ENCODE data around the gene ZFAND3.

Gene ZFAND3

GRCh38 chr6:37830225-37830624 lies 10.7 kb downstream of the ZFAND3 start:
- Histone ChIP-seq H3K9ac (ENCODE audit: insufficient read length, low read depth) (no peak overlapping the region), H3K9me3 (ENCODE audit: insufficient read depth, low read length) (no peaks in the 10 kb centered on the region), H3K4me1 (ENCODE audit: insufficient read depth, insufficient read length) (no peaks in the 10 kb centered on the region), H3K36me3 (ENCODE audit: insufficient read depth, insufficient read length, low read length) (peaks cover 7% of the 10 kb centered on the region), H3K27me3 (ENCODE audit: insufficient read depth, insufficient read length) (no peaks in the 10 kb centered on the region), H3K4me3 (ENCODE audit: insufficient read length, low read depth) (no peak overlapping the region)
- TF ChIP-seq ZNF274 (IDR thresholded peaks at IDR 0.05; ENCODE audit: low read depth, low read length) (no peak), SUZ12 (IDR thresholded peaks at IDR 0.05; ENCODE audit: extremely low read depth, insufficient read depth, insufficient read length) (no peak)
- DNase-seq (ENCODE audit: low read depth, low spot score): no peak

- no peaks in the 10 kb centered on the region for H3K27me3 ChIP-seq (ENCODE audit: insufficient read depth, insufficient read length)
- TF ChIP-seq YY1 (IDR thresholded peaks at IDR 0.05; ENCODE audit: insufficient read depth, insufficient read length) (no peak), SUZ12 (IDR thresholded peaks at IDR 0.05; ENCODE audit: extremely low read depth, insufficient read depth, insufficient read length) (no peak), ZNF274 (IDR thresholded peaks at IDR 0.05; ENCODE audit: low read depth, low read length) (no peak)
These were observed 11.9 kb downstream of the ZFAND3 start for GRCh38 chr6:37831457-37831856.

DNA sequence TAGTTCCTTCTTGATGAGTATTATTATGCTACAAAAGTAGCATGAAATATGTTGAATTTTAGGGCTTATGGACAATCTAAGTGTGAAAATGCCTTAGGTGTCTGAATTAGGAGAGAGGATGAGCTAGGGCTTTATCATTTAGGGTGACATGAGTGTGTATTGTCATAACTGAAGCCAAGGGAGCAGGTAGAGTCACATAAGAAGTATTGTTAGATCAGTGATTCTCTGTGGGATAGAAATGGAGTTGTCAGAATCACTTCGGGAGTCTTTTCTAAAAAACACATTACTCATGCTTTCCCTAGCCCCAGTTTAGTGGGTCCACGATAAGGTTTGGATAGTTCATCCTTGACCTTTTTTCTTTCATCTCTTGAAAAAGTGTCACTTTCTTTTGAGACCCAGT lies 16.4 kb downstream of the ZFAND3 start:
- Histone ChIP-seq H3K4me3 (ENCODE audit: insufficient read length, low read depth) (no peak overlapping the region), H3K4me1 (ENCODE audit: insufficient read depth, insufficient read length) (no peaks in the 10 kb centered on the region), H3K27me3 (ENCODE audit: insufficient read depth, insufficient read length) (no peaks in the 10 kb centered on the region), H3K9ac (ENCODE audit: insufficient read length, low read depth) (no peak overlapping the region), H3K9me3 (ENCODE audit: insufficient read depth, low read length) (no peaks in the 10 kb centered on the region), H3K36me3 (ENCODE audit: insufficient read depth, insufficient read length, low read length) (peaks cover 4% of the 10 kb centered on the region)
- DNase-seq (ENCODE audit: low read depth, low spot score): no peak
- TF ChIP-seq ZNF274 (IDR thresholded peaks at IDR 0.05; ENCODE audit: low read depth, low read length) (no peak), YY1 (IDR thresholded peaks at IDR 0.05; ENCODE audit: insufficient read depth, insufficient read length) (no peak), SUZ12 (IDR thresholded peaks at IDR 0.05; ENCODE audit: extremely low read depth, insufficient read depth, insufficient read length) (no peak)

More at GRCh38 chr6:37831457-37831856, 11.9 kb downstream of the ZFAND3 start:
- Histone ChIP-seq H3K4me1 (ENCODE audit: insufficient read depth, insufficient read length) (no peaks in the 10 kb centered on the region), H3K4me3 (ENCODE audit: insufficient read length, low read depth) (no peak overlapping the region), H3K9me3 (ENCODE audit: insufficient read depth, low read length) (no peaks in the 10 kb centered on the region), H3K36me3 (ENCODE audit: insufficient read depth, insufficient read length, low read length) (peaks cover 7% of the 10 kb centered on the region), H3K9ac (ENCODE audit: insufficient read length, low read depth) (no peak overlapping the region)
- no peak for DNase-seq (ENCODE audit: low read depth, low spot score)

DNA sequence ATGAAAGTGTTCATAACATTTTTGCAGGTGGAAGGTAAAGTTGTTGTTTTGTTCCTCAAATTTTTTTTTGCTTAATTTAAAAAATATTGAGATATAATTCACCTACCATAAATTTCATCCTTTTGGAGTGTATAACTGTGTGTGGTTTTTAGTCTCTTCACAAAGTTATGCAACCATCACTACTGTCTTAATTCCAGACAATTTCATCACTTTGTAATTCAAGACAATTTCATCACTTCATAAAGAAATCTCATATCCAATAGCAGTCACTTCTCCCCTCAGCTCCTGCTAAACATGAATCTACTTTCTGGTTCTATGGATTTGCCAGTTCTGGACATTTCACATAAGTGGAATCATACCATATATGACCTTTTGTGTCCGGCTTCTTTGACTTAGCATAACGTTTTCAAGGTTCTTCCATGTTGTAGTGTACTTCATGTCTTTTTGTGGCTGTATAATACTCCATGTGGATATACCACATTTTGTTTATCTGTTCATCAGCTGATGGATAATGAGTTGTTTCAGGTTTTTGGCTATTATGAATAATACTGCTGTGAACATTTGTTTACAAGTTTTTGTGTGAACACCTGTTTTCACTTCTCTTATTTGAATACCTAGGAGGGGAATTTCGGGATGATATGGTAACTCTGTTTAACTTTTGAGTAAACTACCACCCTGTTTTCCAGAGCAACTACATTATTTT lies 18.8 kb downstream of the ZFAND3 start:
- DNase-seq (ENCODE audit: low read depth, low spot score): no peak
- Histone ChIP-seq H3K36me3 (ENCODE audit: insufficient read depth, insufficient read length, low read length) (no peaks in the 10 kb centered on the region), H3K4me3 (ENCODE audit: insufficient read length, low read depth) (no peak overlapping the region), H3K4me1 (ENCODE audit: insufficient read depth, insufficient read length) (no peaks in the 10 kb centered on the region), H3K27me3 (ENCODE audit: insufficient read depth, insufficient read length) (no peaks in the 10 kb centered on the region), H3K9me3 (ENCODE audit: insufficient read depth, low read length) (no peaks in the 10 kb centered on the region), H3K9ac (ENCODE audit: insufficient read length, low read depth) (no peak overlapping the region)
- no peak for TF ChIP-seq ZNF274 (IDR thresholded peaks at IDR 0.05; ENCODE audit: low read depth, low read length)
- TF ChIP-seq SUZ12 (IDR thresholded peaks at IDR 0.05; ENCODE audit: extremely low read depth, insufficient read depth, insufficient read length): no peak
- TF ChIP-seq YY1 (IDR thresholded peaks at IDR 0.05; ENCODE audit: insufficient read depth, insufficient read length): no peak

DNA sequence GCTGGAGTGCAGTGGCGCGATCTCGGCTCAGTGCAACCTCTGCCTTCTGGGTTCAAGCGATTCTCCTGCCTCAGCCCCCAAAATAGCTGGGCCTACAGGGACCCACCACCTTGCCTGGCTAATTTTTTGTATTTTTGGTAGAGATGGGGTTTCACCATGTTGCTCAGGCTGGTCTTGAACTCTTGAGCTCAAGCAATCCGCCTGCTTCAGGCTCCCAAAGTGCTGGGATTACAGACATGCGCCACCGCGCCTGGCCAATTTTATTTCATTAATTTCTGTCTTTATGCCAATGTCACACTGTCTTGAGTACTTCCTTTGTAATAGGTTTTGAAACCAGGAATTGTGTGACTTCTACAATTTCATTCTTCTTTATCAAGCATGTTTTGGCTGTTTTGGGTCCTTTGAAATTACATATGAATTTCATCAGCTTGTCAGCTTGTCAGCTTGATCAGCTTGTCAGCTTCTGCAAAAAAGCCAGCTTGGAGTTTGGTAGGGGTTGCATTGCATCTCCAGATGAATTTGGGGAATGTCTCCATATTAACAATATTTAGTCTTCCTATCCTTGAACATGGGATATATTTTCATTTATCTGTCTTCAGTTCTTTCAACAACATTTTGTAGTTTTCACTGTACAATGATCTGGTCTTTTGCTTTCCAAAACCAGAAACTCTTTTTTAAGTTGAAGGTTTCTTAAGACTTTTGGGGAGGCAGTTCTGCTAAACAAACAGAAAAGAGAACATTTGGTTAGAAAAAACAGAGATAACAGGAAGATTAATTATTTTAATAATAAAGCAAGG lies 20.8 kb downstream of the ZFAND3 start:
- DNase-seq (ENCODE audit: low read depth, low spot score): no peak
- H3K36me3 ChIP-seq (ENCODE audit: insufficient read depth, insufficient read length, low read length): no peaks in the 10 kb centered on the region
- no peaks in the 10 kb centered on the region for H3K4me1 ChIP-seq (ENCODE audit: insufficient read depth, insufficient read length)

DNA sequence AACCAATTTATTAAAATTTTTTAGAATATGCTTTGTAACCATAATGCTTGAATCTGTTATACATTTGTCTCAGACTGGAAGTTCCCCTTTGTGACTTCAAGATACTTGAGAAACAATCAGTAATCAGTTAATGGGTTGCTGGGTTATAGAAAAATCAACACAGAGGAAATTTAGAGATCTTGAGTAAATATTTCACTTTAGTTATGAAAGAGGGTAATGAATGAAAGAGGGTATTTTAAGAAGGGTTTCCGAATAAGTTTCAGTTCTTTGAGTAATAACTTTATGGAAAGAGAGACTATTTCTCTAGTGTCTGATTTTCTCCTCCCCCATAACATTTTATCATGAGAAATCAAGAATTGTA lies 21.4 kb downstream of the ZFAND3 start:
- Histone ChIP-seq H3K27me3 (ENCODE audit: insufficient read depth, insufficient read length) (no peaks in the 10 kb centered on the region), H3K36me3 (ENCODE audit: insufficient read depth, insufficient read length, low read length) (no peaks in the 10 kb centered on the region), H3K4me3 (ENCODE audit: insufficient read length, low read depth) (no peak overlapping the region), H3K9ac (ENCODE audit: insufficient read length, low read depth) (no peak overlapping the region), H3K4me1 (ENCODE audit: insufficient read depth, insufficient read length) (no peaks in the 10 kb centered on the region), H3K9me3 (ENCODE audit: insufficient read depth, low read length) (no peaks in the 10 kb centered on the region)
- TF ChIP-seq SUZ12 (IDR thresholded peaks at IDR 0.05; ENCODE audit: extremely low read depth, insufficient read depth, insufficient read length): no peak
- no peak for TF ChIP-seq ZNF274 (IDR thresholded peaks at IDR 0.05; ENCODE audit: low read depth, low read length)
- no peak for TF ChIP-seq YY1 (IDR thresholded peaks at IDR 0.05; ENCODE audit: insufficient read depth, insufficient read length)
- DNase-seq (ENCODE audit: low read depth, low spot score): no peak

More for the DNA sequence above, 20.8 kb downstream of the ZFAND3 start:
- Histone ChIP-seq H3K9ac (ENCODE audit: insufficient read length, low read depth) (no peak overlapping the region), H3K27me3 (ENCODE audit: insufficient read depth, insufficient read length) (no peaks in the 10 kb centered on the region), H3K4me3 (ENCODE audit: insufficient read length, low read depth) (no peak overlapping the region), H3K9me3 (ENCODE audit: insufficient read depth, low read length) (no peaks in the 10 kb centered on the region)
- no peak for TF ChIP-seq SUZ12 (IDR thresholded peaks at IDR 0.05; ENCODE audit: extremely low read depth, insufficient read depth, insufficient read length)

GRCh38 chr6:37845026-37845911 lies 25.7 kb downstream of the ZFAND3 start:
- Histone ChIP-seq H3K9ac (ENCODE audit: insufficient read length, low read depth) (no peak overlapping the region), H3K4me3 (ENCODE audit: insufficient read length, low read depth) (no peak overlapping the region), H3K9me3 (ENCODE audit: insufficient read depth, low read length) (no peaks in the 10 kb centered on the region), H3K4me1 (ENCODE audit: insufficient read depth, insufficient read length) (no peaks in the 10 kb centered on the region), H3K27me3 (ENCODE audit: insufficient read depth, insufficient read length) (no peaks in the 10 kb centered on the region), H3K36me3 (ENCODE audit: insufficient read depth, insufficient read length, low read length) (no peaks in the 10 kb centered on the region)
- no peak for DNase-seq (ENCODE audit: low read depth, low spot score)
- TF ChIP-seq SUZ12 (IDR thresholded peaks at IDR 0.05; ENCODE audit: extremely low read depth, insufficient read depth, insufficient read length) (no peak), YY1 (IDR thresholded peaks at IDR 0.05; ENCODE audit: insufficient read depth, insufficient read length) (no peak), ZNF274 (IDR thresholded peaks at IDR 0.05; ENCODE audit: low read depth, low read length) (no peak)

Measured in NT2/D1 (cell line).